NT2/D1 (cell line): Measurements from ENCODE around the gene GNA12.

ENCODE experiments used
- SUZ12 ChIP-seq: IDR thresholded peaks from 2 replicates; pipeline ENCODE4 v1.6.1; 2011; ENCODE audit not compliant: insufficient read length, insufficient read depth; ENCODE audit errors: extremely low read depth
- ZNF274 ChIP-seq: IDR thresholded peaks from 2 replicates; pipeline ENCODE4 v1.6.1; 2011; ENCODE audit warnings: mild to moderate bottlenecking, low read depth, low read length

- no peak for TF ChIP-seq ZNF274
- TF ChIP-seq SUZ12, result no peak
These were observed 37.5 kb downstream of the GNA12 start for GRCh38 chr7:2806571-2806970.
